Erythroblast (primary cell): ENCODE measurements around the gene SDF2L1.

ENCODE experiments used
- GATA1 ChIP-seq: IDR thresholded peaks from 2 replicates; pipeline ENCODE4 v1.6.1; 2011; ENCODE audit warnings: low read depth, mild to moderate bottlenecking, control low read depth, low read length, moderate library complexity
- POLR2A ChIP-seq: IDR thresholded peaks from 2 replicates; pipeline ENCODE4 v1.6.1; 2011; ENCODE audit warnings: mild to moderate bottlenecking, low read length

- TF ChIP-seq POLR2A (no peak), GATA1 (no peak)
Observed at GRCh38 chr22:21633481-21633880, 8.6 kb upstream of the SDF2L1 start.
